ENCODE data around the gene NPNT.

NPNT gene

DNA sequence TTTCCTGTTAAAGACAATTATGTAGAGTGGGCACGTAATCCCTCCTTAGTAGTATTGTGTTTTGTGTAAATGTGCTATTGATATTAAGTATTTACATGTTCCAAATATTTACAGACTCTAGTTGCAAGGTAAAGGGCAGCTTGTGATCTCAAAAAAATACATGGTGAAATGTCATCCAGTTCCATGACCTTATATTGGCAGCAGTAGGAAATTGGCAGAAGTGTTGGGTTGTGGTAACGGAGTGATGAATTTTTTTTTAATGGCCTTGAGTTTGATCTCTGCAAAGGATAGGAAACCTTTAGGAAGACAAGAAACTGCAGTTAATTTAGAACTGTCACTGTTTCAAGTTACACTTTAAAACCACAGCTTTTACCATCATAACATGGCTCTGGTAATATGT is 74.3 kb downstream of the NPNT start:
- H3K4me3 ChIP-seq (ENCODE audit: low read depth, low read length), result no peak overlapping the region

DNA sequence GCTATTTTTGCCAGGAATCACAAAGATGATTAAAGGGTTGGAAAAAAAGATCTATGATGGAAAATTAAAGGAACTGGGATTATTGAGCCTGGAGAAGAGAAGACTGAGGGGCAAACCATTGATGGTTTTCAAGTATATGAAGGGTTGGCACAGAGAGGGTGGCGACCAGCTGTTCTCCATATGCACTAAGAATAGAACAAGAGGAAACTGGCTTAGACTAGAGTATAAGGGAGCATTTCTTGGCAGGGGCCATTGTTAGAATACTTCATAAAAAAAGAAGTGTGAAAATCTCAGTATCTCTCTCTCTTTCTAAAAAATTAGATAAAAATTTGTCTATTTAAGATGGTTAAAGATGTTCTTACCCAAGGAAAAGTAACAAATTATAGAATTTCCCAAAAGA is 75.1 kb downstream of the NPNT start:
- no peak overlapping the region for H3K4me3 ChIP-seq (ENCODE audit: low read depth, low read length)

DNA sequence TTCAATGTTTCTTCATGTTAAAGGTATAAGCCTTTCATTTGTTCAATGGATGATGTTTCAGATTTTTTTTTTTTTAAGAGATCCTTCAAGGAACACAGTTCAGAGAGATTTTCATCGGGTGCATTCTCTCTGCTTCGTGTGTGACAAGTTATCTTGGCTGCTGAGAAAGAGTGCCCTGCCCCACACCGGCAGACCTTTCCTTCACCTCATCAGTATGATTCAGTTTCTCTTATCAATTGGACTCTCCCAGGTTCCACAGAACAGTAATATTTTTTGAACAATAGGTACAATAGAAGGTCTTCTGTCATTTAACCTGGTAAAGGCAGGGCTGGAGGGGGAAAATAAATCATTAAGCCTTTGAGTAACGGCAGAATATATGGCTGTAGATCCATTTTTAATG is 75.8 kb downstream of the NPNT start:
- no peak overlapping the region for H3K4me3 ChIP-seq (ENCODE audit: low read depth, low read length)

DNA sequence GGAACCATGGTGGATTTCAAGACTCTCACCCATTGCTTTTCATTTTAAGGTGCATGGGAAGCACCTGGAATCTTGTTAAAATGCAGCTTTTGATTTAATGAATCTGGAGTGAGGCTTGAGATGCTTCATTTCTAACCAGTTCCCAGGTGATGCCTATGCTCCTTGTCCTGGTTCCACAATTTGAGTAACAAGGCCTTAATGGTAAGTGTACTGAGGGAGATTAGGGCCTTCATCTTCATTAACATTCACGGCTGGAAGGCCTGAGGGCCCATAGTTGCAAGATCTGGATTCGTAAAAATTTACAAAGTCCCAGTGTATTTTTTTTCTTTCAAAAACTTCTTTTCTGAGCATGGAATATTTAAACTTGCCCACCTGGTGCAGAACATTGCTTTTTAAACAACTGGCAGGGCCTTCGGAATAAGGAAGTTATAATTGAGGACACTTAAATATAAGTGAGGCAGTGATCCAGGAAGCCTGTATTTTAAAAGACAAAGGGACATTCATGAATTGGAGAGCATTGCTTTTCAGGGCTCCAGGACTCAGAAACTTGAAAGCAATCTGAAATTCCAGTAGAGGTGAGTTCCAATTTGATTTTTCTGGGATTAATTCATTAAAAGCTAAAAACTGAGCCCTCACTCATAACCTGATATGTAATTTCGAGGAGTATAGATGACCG is 77.8 kb downstream of the NPNT start:
- H3K4me3 ChIP-seq (ENCODE audit: low read depth, low read length), result no peak overlapping the region

DNA sequence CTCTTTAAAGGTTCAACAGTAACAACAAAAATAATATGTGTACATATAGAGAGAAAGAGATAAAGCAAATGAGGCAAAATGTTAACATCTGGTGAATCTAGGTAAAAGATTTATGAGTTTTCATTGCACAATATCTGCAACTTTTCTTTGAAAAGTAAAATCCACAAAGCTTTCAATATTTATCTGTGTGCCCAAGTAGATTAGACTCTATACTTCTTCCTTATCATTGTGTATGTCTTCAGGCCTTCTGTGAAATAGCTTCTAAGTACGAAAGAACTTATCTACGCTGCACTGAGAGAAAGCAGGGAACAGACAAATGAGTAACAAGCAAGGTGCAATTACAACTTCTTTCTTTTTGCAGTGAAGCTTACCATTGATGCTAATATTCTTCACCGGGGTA is 81.6 kb downstream of the NPNT start:
- no peak overlapping the region for H3K4me3 ChIP-seq (ENCODE audit: low read depth, low read length)

DNA sequence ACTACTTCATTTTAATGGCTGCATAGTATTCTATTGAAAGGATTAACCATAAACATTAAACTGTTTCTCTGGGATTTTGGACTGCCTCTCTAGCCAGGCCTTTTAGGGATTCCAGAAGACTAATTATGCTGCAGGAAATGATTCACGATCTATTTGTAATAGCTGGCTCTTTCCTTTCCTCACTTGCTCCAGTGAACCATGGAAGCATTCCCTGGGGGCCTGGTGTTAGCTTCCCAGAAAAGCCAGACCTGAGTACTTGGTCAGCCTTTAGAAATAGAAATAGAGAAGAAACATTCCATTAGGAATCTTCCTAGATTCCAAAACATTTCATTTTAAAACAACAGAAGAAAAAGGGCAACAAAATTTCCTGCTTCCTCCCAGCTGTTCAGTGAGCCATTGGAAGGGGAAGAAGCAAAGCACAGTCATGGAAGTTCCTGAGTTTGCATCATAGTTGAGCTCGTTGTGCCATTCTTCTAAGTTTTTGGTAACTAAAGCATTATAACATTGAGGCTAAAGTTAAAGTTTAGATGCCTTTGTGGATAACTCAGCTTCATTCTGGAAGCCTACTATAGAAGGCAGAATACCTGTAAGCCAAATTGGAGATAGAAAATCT is 83.5 kb downstream of the NPNT start:
- H3K4me3 ChIP-seq (ENCODE audit: low read depth, low read length), result no peak overlapping the region

DNA sequence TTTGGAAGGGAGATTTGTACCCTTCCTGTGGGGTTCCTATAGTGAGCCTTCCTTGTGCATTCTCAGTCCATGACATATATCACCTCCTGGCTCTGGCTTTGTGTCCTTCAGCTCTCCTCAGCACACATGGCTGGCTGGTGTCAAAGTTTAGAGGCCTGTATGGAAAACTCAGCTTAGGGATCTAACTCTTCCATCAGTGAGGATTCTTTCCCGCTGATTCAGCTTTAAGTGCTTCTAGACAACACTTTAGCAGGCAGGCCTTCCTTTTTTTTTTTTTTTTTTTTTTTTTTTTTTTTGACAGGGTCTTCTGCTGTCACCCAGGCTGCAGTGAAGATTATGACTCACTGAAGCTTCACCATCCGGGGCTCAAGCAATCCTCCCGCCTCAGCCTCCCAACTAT is 84.2 kb downstream of the NPNT start:
- H3K4me3 ChIP-seq (ENCODE audit: low read depth, low read length), result no peak overlapping the region

DNA sequence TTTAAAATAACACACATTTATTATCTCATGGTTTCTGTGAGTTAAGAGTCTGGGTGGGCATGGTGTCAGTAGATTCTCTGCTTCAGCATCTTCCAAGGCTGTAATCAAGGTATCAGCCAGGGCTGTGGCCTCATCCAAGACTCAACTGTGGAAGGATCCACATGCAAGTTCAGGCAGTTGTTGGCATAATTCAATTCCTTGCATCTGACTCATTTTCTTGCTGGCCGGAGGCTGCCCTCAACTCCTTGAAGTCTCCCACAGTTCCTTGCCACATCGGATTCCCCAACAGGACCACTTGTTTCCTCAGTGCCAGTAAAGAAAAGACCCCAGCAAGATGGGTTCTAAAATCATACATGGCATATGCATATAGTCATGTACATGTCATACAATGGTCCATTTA is 93.4 kb downstream of the NPNT start:
- H3K4me3 ChIP-seq (ENCODE audit: low read depth, low read length), result no peak overlapping the region

DNA sequence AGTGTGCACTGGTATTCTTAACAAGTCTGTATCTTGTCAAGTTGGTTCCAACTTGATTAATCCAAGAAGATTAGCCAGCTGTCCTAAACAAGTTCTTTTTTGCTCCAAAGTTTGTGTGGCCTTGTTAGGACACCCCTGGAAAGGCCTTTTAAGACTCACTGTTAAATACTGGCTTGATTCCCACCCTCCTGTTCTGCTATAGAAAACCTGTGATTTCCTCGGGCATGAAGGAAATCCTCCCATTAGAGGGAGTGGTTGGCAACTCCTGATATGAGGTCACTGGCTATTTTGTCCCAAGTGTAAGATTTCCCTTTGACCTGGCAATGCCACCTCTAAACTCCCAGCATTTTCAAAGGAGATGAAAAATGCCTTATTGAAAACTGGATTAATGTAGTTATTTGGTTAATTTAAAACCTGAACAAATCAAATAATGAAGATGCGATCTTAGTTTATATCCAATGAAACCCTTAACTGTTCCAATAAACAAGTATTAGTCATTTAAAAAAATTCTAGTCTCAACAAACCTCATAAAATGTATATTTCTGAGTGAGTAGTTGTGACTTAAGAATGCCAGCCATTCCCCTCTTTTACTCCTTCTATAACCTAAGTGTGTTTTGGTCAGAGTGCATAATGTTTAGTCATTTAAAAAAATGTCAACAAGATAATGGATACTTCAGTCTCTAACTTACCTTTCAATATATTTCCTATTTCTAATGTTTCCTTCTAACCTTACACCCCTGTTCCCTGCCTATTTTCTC is 94.4 kb downstream of the NPNT start:
- H3K4me3 ChIP-seq (ENCODE audit: low read depth, low read length), result no peak overlapping the region

DNA sequence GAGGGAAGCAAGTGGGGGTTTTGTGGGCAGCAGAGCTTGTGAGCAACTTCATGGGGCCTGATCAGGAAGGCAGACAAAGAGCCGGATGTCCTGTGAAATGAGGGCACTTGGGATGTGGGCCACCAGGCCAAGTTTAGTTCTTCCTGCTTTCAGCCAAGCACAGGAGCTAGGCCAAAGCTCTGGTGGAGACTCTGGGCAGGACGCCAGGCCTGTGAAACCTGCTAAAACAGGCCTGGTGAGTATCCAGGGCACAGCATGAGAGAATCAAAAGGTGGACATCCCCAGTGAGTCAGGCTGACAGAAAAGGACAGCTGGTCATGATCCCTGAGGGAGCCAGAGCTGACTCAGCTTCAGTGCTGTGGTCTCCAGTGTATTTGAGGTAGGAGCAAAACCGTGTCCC is 95.7 kb downstream of the NPNT start:
- H3K4me3 ChIP-seq (ENCODE audit: low read depth, low read length), result no peak overlapping the region

DNA sequence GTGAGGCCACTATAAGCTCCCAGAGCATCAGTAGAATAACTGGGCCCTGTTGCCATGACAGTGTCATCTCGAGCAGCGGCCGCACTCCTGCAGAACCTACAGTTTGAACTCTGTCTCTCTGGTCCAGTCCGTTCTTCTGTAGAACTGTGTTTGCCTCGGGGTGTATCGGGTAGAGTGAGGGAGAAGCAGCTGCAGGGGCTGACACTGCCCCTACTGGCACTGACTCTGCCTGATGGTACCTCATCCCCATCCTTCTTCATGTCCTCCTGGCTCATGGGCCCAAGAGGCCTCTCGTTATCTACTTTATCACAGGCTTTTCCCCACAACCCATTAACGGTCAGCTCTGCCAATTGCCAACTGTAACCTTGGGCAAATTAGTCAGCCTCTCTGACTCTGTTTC is 96.5 kb downstream of the NPNT start:
- no peak overlapping the region for H3K4me3 ChIP-seq (ENCODE audit: low read depth, low read length)

DNA sequence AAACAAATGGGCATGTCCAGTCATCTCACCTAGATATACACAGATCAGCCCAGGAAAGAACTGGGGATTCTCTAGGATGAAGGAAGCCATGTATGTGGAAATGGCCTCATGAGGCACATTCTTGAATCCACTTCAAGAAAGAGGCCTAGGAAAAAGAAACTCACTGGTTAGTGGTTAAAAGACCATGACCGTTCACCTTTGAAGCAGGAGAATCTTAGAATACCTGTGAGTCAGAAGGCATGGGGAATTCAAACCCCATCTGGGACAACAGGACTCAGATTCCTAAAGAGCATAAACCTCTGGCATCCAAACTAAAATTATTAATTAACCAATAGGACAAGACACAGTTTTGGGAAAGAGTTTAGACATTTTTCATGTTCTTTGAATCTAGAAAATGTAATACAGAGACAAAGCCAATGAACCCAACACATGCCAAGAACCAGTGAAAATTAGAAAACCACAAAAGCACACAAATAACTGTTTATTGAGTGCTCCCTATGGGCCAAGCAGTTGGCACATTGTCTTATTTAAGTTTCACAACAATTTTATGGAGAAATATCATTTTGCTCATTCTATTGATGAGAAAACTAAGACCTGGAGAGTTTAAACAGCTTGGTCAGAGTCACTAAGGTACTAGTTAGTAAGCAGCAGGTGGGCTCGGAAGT is 97.5 kb downstream of the NPNT start:
- H3K4me3 ChIP-seq (ENCODE audit: low read depth, low read length), result no peak overlapping the region

DNA sequence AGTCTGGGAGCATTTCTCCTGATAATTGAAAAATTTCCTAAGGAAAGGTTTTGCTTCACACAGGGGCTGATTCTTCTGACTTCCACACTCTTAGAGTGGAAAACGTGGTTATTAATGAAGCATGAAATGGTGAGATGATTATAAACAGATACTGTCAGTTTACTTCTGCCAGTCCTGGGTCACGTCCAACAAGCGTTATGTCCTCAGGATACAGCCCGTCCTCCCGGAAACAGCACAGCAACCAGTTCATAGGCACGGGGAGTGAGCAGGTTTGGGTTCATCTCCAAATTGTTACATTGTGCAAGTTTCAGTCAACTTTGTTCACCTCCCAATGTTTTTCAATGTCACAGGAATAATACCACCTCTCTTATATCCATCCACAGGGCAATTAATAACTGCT is 98.8 kb downstream of the NPNT start:
- H3K4me3 ChIP-seq (ENCODE audit: low read depth, low read length), result no peak overlapping the region

DNA sequence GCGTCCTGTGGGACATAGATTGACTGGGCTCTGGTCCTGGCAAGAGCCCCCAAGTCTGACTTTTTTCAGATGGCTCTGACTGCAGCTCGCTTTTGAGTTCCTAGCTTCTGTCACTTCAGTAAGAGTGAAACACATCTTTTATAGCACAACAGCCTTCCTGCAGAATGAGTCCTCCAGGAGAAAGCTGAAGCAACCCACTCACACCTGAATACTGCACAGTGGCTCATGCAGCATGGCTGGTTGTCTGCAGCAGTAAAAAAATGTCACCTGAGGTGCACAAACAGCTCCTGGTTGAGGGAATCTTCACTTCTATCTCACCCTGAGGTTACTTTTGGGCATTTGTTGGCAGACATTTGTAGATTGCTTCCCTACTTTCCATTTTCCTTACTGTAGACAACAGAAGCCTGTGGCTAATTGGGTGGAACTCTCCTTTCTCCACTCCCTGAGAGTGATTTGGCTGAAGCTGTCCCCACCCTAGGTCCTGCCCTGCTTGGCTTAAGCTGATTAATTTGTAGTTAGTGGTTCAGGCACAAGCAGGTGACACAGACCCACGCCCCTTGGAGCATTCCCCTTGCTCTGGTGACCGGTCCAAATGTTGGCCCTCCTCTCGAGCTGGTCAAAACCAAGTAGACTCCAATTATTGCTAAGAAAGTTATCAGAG is 99.7 kb downstream of the NPNT start:
- no peak overlapping the region for H3K4me3 ChIP-seq (ENCODE audit: low read depth, low read length)

DNA sequence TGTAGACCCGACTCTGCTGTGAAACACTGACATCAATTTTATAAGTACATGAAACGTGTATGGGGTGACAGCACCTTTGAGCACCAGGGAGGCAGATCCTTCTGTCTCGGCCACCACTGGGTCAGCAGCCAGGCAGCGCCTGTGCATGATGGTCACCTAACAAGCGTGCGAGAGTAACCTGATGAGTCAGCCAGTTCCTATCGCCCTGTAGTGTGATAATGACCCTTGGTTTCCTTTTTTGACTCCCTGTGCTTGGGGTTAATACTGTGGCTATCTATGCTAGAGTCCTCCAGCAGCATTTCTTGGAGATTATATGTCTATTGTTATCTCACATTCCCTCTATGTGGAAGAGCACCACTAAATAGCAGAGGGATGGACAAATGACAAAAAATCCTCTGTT is 101.6 kb downstream of the NPNT start:
- H3K4me3 ChIP-seq (ENCODE audit: low read depth, low read length), result no peak overlapping the region

DNA sequence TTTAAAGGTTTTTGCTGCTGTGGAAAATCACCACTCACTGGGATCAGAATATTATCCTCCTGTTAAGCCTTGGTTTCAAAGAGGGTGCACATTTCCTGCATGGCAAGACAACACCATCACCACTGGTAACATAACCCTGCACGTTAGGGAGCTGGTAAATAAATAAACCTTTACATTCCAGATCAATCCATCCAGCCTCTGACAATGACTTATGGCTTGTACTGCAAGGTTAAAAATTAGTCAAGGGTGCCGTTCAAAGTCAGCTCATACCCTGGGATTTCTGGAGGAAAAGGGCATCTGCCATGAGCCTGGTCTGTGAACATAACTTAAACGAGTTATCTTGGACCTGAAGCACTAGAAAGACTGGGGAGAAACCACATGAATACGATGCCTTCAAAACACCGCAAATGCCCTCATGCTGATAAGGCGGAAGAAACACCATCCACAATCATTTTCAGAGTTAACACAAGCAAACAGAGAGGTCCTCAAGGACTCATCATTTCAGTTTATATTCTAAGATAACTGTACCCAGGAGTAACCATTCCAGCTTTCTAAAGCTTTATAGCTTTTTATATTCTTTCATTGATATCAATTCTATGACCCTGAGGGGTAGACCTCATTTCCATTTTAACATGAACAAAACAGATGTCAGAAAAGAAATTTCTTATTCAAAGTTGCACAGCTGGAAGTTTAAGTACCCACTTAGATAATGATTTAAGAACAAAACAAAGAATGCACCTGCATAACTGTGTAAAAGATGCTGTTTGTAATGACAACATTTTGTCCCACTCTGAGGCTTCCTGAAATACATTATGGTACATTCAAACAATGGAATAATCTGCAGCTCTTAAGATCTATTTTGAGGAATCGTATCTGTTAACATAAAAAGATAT is 103.1 kb downstream of the NPNT start:
- no peak overlapping the region for H3K4me3 ChIP-seq (ENCODE audit: low read depth, low read length)

DNA sequence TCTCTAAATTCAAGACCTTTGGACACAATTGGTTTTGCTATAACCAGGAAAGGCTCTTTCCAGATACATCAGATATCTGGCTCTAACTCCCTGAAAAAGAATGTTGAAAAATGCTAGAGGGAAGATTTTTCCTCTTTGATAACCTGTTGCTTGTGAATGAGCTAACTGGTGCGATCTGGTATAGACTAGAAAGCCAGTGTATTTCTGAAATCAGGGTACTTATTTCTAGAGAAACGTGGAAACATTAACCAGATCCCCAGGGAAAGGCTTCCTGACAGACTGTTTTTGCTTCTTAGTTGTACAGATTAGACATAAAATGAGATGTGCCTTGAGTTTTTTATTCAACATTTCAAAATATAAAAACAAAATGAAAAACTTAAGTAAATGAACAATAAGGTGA is 107.7 kb downstream of the NPNT start:
- H3K4me3 ChIP-seq (ENCODE audit: low read depth, low read length), result no peak overlapping the region

DNA sequence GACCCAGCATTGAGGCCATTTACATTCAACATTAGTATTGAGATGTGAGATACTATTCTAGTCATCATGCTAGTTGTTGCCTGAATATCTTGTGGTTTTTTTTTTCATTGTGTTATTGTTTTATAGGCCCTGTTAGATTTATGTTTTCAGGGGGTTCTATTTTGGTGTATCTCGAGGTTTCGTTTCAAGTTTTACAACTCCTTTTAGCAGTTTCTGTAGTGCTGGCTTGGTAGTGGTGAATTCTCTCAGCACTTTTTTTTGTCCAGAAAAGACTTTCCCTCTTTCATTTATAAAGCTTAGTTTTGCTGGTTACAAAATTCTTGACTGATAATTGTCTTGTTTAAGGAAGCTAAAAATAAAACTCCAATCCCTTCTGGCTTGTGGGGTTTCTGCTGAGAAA is 115.5 kb downstream of the NPNT start:
- H3K4me3 ChIP-seq (ENCODE audit: low read depth, low read length), result no peak overlapping the region

DNA sequence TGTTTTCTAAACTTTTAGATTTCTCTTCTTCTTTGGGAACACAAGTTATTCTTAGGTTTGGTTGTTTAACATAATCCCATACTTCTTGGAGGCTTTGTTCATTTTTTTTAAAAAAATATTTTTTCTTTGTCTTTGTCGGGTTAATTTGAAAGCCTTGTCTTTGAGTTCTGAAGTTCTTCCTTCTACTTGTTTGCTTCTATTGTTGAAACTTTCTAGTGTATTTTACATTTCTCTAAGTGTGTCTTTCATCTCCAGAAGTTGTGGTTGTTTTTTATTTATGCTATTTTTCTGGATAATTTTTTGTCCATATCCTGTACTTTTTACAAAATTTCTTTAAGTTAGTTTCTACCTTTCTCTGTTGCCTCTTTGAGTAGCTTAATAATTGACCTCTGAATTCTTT is 116.1 kb downstream of the NPNT start:
- H3K4me3 ChIP-seq (ENCODE audit: low read depth, low read length), result no peak overlapping the region

DNA sequence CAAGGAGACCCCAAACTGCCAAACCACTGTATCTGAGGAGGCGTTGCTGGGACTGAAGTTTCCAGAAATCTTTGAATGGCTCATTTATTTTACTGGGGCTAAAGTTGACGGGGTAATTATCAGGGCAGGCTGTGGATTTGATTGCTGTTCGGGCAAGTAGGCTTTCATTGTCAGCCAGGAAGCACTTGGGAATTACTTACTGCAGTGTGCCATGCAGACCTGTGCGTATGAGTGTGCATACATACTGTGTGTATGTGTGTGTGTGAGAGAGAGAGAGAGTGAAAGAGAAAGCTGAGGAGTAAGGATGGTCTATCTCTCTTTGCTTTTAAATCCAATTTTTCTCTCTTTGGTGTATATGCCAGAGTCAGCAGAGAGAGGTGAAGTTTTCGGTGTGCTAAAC is 122.7 kb downstream of the NPNT start:
- H3K4me3 ChIP-seq (ENCODE audit: low read depth, low read length), result no peak overlapping the region

Data from iPS-11a (cell line).